Measurements from ENCODE around the gene SPNS1. TPM values are rescaled to one million over a fixed set of nuclear protein-coding genes. Genes with fewer than 3 reads are reported as not detected.
A peak's percentile ranks its signal among the peaks of the same experiment; 100 is the strongest.
"Not testable (repeated sequence)": the region's sequence is repeated elsewhere in the genome, so short reads cannot be mapped to it uniquely, and the experiment has no call there.

The SPNS1 gene
- total and polyA plus RNA-seq, 5 experiments from 2014 or later, result 12.7 to 45.0 (median 29.7) TPM

DNA sequence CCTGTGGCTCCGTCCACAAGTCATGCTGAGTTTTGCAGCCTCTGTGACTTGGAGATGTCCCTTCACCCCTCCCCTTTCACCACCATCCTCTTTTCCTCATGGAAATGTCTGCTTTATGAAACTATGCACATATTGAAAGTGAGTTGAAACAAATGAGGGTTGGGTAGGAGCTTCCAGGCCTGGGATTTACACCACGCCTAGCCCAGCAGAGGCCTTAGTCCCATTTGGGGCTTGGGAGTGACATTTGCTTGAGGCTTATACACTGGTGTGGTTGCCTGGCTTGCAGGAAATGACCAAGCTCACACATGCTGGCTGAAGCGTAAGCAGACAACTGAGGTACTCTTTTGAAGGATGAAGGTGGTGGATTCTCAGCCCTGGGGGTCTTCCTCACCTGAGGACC, 10.5 kb upstream of the SPNS1 start:
- Mint-ChIP-seq H3K4me3 (no peak overlapping the region), H3K36me3 (peaks cover 0 to 62% (median 17%) of the 10 kb centered on the region in 3 donors), H3K4me1 (peaks cover 0 to 6% (median 0%) of the 10 kb centered on the region in 4 donors), H3K9me3 (no peaks in the 10 kb centered on the region), H3K27ac (peak overlapping the region in 1 of 10 donors; percentile 40), H3K27me3 (no peaks in the 10 kb centered on the region)
- POLR2A ChIA-PET, result interaction anchor here (0.6 to 1.0 kb wide), 3 partner anchors 10 to 890 kb away, joined by 3 read pairs; no protein-coding TSS in a partner anchor
- DNase-seq, result no peak
- ATAC-seq, result no peak

- DNase-seq (no peak), ATAC-seq (no peak)
- peaks cover 0 to 58% (median 17%) of the 10 kb centered on the region in 3 donors for H3K36me3 Mint-ChIP-seq
- no peaks in the 10 kb centered on the region for H3K27me3 Mint-ChIP-seq
- H3K4me3 Mint-ChIP-seq, result no peak overlapping the region
- POLR2A ChIA-PET, result interaction anchor here (0.6 to 0.9 kb wide), 2 partner anchors 14 to 889 kb away, joined by 3 read pairs; no protein-coding TSS in a partner anchor
- H3K9me3 Mint-ChIP-seq, result no peaks in the 10 kb centered on the region
- H3K4me1 Mint-ChIP-seq, result peaks cover 0 to 3% (median 0%) of the 10 kb centered on the region in 4 donors
- H3K27ac Mint-ChIP-seq, result no peak overlapping the region
Measured at GRCh38 chr16:28964496-28964895, 10.1 kb upstream of the SPNS1 start.

DNA sequence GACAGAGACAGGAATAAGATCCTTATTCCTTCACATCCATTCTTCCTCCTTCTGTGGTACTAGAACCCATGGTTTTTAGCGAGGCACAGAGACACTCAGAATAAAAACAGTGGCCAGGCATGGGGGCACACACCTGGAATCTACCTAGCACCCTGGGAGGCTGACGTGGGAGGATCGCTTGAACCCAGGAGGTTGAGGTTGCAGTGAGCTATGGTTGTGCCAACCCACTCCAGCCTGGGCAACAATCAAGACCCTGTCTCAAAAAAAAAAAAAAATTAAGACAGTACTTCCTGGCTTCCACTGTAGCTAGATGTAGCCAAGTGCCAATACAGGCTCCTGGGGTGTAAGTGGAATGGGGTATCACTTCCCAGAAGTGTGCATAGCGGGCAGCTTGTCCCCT, 7.4 kb upstream of the SPNS1 start:
- no peak for ATAC-seq
- no peaks in the 10 kb centered on the region for H3K9me3 Mint-ChIP-seq
- H3K4me3 Mint-ChIP-seq, result no peak overlapping the region
- POLR2A ChIA-PET, result interaction anchor here (0.7 kb wide), 1 partner anchor 53 kb away, joined by 3 read pairs; no protein-coding TSS in a partner anchor
- no peak overlapping the region for H3K27ac Mint-ChIP-seq
- H3K27me3 Mint-ChIP-seq, result no peaks in the 10 kb centered on the region
- no peaks in the 10 kb centered on the region for H3K4me1 Mint-ChIP-seq
- peaks cover 0 to 35% (median 10%) of the 10 kb centered on the region in 3 donors for H3K36me3 Mint-ChIP-seq
- DNase-seq, result no peak

- not testable (repeated sequence) for DNase-seq, ATAC-seq, H3K27me3 Mint-ChIP-seq, H3K9me3 Mint-ChIP-seq, H3K4me3 Mint-ChIP-seq
- POLR2A ChIA-PET, result interaction anchor here (0.7 kb wide), 1 partner anchor 32 kb away, joined by 4 read pairs; no protein-coding TSS in a partner anchor
- Mint-ChIP-seq H3K27ac (peak overlapping the region in 2 of 10 donors; percentile 41 to 72), H3K4me1 (peaks cover 5 to 11% (median 9%) of the 10 kb centered on the region in 4 donors), H3K36me3 (peaks cover 0 to 12% (median 5%) of the 10 kb centered on the region in 3 donors)
Measured at GRCh38 chr16:28969696-28970095, 4.9 kb upstream of the SPNS1 start.

DNA sequence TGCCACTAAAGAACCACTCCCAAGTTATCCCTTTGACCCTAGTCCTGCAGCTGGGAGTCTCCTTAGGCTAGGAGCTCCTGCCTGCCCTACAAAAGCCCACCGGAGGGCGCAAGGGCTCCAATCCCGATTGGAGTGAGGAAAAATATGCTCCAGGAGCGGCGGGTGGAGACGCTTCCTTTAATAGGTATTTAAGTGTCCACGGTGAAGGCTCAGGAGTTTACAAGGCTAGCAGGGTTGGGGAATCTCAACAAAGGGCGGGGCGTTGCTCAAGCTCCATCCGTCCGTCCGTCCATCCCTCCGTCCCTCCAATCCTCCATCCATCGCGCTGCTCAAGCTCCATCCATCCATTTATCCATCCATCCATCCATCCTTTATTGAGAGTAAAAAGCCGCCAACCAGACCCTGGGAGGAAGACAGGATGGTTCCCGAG, 556 bp upstream of the SPNS1 start:
- DNase-seq (peak in 2 of 10 donors; percentile 10 to 32), ATAC-seq (peak; percentile 4)
- peak overlapping the region; percentile 93 to 99 (median 98) for H3K27ac Mint-ChIP-seq
- H3K36me3 Mint-ChIP-seq, result peaks cover 0 to 16% (median 0%) of the 10 kb centered on the region in 3 donors
- POLR2A ChIA-PET, result interaction anchor here (0.6 to 6.2 kb wide), 18 partner anchors 10 to 482 kb away, joined by 3 to 118 read pairs (median 4); partner anchors contain the start of genes ATXN2L, CLN3, LAT and NFATC2IP
- peaks cover 21 to 44% (median 42%) of the 10 kb centered on the region in 4 donors for H3K4me1 Mint-ChIP-seq
- peaks cover 0 to 2% (median 0%) of the 10 kb centered on the region in 5 donors for H3K27me3 Mint-ChIP-seq
- peak overlapping the region; percentile 97 to 99 (median 98) for H3K4me3 Mint-ChIP-seq
- no peaks in the 10 kb centered on the region for H3K9me3 Mint-ChIP-seq

DNA sequence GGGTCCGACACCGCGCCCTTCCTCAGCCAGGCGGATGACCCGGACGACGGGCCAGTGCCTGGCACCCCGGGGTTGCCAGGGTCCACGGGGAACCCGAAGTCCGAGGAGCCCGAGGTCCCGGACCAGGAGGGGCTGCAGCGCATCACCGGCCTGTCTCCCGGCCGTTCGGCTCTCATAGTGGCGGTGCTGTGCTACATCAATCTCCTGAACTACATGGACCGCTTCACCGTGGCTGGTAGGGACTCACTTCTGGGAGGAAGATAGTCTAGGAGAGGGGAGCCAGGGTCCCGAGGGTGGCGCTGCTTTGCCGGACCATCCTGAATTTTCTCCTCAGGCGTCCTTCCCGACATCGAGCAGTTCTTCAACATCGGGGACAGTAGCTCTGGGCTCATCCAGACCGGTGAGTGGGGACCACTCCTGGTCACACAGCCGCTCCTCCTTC, 601 bp downstream of the SPNS1 start:
- Mint-ChIP-seq H3K9me3 (no peaks in the 10 kb centered on the region), H3K4me3 (peak overlapping the region; percentile 97 to 99 (median 98)), H3K36me3 (peaks cover 0 to 27% (median 0%) of the 10 kb centered on the region in 3 donors), H3K4me1 (peaks cover 21 to 44% (median 42%) of the 10 kb centered on the region in 4 donors), H3K27ac (peak overlapping the region; percentile 73 to 98 (median 96)), H3K27me3 (peaks cover 0 to 2% (median 0%) of the 10 kb centered on the region in 5 donors)
- POLR2A ChIA-PET, result interaction anchor here (1.2 to 6.2 kb wide), 5 partner anchors 11 to 108 kb away, joined by 3 to 118 read pairs (median 19); partner anchors contain the start of genes LAT, NFATC2IP and RABEP2
- ATAC-seq, result peak in 1 of 2 donors; percentile 8
- DNase-seq, result no peak

GRCh38 chr16:28977703-28978662, 3.4 kb downstream of the SPNS1 start:
- Mint-ChIP-seq H3K27me3 (peaks cover 0 to 2% (median 0%) of the 10 kb centered on the region in 5 donors), H3K4me1 (peaks cover 25 to 56% (median 50%) of the 10 kb centered on the region in 4 donors), H3K9me3 (no peaks in the 10 kb centered on the region), H3K4me3 (peak overlapping the region in 4 of 10 donors; percentile 26 to 71 (median 44)), H3K36me3 (peaks cover 0 to 41% (median 17%) of the 10 kb centered on the region in 3 donors), H3K27ac (peak overlapping the region in 8 of 10 donors; percentile 8 to 84 (median 56))
- ATAC-seq, result peak in 1 of 2 donors; percentile 23
- POLR2A ChIA-PET, result interaction anchor here (0.6 to 18.9 kb wide), 8 partner anchors 8 to 53 kb away, joined by 3 to 494 read pairs (median 6); partner anchors contain the start of genes LAT and RABEP2
- peak in 4 of 10 donors; percentile 21 to 45 (median 43) for DNase-seq

GRCh38 chr16:28980330-28980729, 5.8 kb downstream of the SPNS1 start:
- DNase-seq, H3K4me3 Mint-ChIP-seq, H3K27me3 Mint-ChIP-seq, H3K9me3 Mint-ChIP-seq, ATAC-seq: not testable (repeated sequence)
- Mint-ChIP-seq H3K36me3 (peaks cover 0 to 53% (median 18%) of the 10 kb centered on the region in 3 donors), H3K4me1 (peaks cover 33 to 59% (median 55%) of the 10 kb centered on the region in 4 donors), H3K27ac (peak overlapping the region in 4 of 10 donors; percentile 10 to 85 (median 44))
- POLR2A ChIA-PET, result interaction anchor here (18.9 kb wide), 1 partner anchor 27 kb away, joined by 494 read pairs; no protein-coding TSS in a partner anchor

DNA sequence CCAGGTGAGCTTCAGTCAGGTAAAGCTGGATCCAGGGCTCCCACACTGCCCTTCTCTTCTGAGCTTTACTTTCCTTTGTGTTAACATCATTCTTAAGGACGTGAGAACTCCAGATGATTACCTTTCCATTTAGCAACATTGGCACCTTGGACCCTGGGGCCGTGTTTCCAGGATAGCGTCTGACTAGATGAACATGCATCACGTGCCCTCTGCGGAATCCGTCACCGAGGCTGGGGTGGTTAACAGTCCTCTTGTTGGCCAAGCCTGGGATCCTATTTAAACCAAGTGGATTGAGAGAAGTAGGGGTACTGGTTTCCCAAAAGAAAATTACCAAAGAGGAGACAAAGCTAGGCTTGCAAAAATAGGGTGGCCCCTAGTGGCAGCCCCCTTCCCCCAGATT, 6.4 kb downstream of the SPNS1 start:
- H3K4me3 Mint-ChIP-seq, result no peak overlapping the region
- peaks cover 0 to 58% (median 23%) of the 10 kb centered on the region in 3 donors for H3K36me3 Mint-ChIP-seq

GRCh38 chr16:28981517-28981916, 6.9 kb downstream of the SPNS1 start:
- Mint-ChIP-seq H3K36me3 (peaks cover 0 to 62% (median 28%) of the 10 kb centered on the region in 3 donors), H3K27me3 (no peaks in the 10 kb centered on the region), H3K27ac (peak overlapping the region in 4 of 10 donors; percentile 47 to 85 (median 58)), H3K4me1 (peaks cover 29 to 47% (median 46%) of the 10 kb centered on the region in 4 donors), H3K9me3 (no peaks in the 10 kb centered on the region), H3K4me3 (no peak overlapping the region)
- ATAC-seq (no peak), DNase-seq (peak in 4 of 10 donors; percentile 15 to 45 (median 28))
- POLR2A ChIA-PET, result interaction anchor here (0.9 to 18.9 kb wide), 3 partner anchors 15 to 43 kb away, joined by 3 to 494 read pairs (median 6); no protein-coding TSS in a partner anchor

More for the DNA sequence above, 6.4 kb downstream of the SPNS1 start:
- POLR2A ChIA-PET, result interaction anchor here (0.9 to 18.9 kb wide), 3 partner anchors 14 to 43 kb away, joined by 3 to 494 read pairs (median 6); no protein-coding TSS in a partner anchor
- ATAC-seq (no peak), DNase-seq (no peak)
- peaks cover 31 to 53% (median 51%) of the 10 kb centered on the region in 4 donors for H3K4me1 Mint-ChIP-seq
- H3K27me3 Mint-ChIP-seq, result no peaks in the 10 kb centered on the region
- no peaks in the 10 kb centered on the region for H3K9me3 Mint-ChIP-seq
- peak overlapping the region in 5 of 10 donors; percentile 3 to 85 (median 55) for H3K27ac Mint-ChIP-seq

- Mint-ChIP-seq H3K27ac (peak overlapping the region in 7 of 10 donors; percentile 37 to 98 (median 94)), H3K27me3 (no peaks in the 10 kb centered on the region), H3K4me3 (no peak overlapping the region), H3K36me3 (peaks cover 5 to 71% (median 33%) of the 10 kb centered on the region in 3 donors), H3K4me1 (peaks cover 31 to 49% (median 45%) of the 10 kb centered on the region in 4 donors), H3K9me3 (peaks cover 0 to 7% (median 2%) of the 10 kb centered on the region in 9 donors)
- no peak for DNase-seq
- no peak for ATAC-seq
- POLR2A ChIA-PET, result interaction anchor here (0.5 to 18.9 kb wide), 5 partner anchors 7 to 491 kb away, joined by 3 to 494 read pairs (median 6); partner anchors contain the start of genes CLN3 and SPNS1
Measured at GRCh38 chr16:28982418-28982817, 7.8 kb downstream of the SPNS1 start.
